HepG2 (cell line): ENCODE data around the gene RBM6. TPM values are rescaled to one million over a fixed set of nuclear protein-coding genes. Genes with fewer than 3 reads are reported as not detected.

ENCODE experiments used
- AHR ChIP-seq: IDR thresholded peaks from 2 replicates; pipeline ENCODE4 v1.6.1; 2018; ENCODE audit warnings: missing genetic modification reagents, missing compliant biosample characterization
- ATM ChIP-seq: fragments of 450-650 bp; IDR thresholded peaks from 2 replicates; pipeline ENCODE4 v1.7.1; 2017; ENCODE audit warnings: mild to moderate bottlenecking, borderline replicate concordance
- FOXM1 ChIP-seq: sonication (generic); formaldehyde crosslinking; IDR thresholded peaks from 2 replicates; pipeline ENCODE4 v1.5.0; 2020; ENCODE audit warnings: missing genetic modification reagents
- GABPA ChIP-seq, 2 experiments: IDR thresholded peaks; 2 replicates each; pipeline ENCODE4 v1.6.1; 2011 to 2016; ENCODE audit warnings: low read depth in 2 of 2, low read length in 1 of 2, missing biosample characterization in 1 of 2, missing genetic modification characterization in 1 of 2
- HDAC1 ChIP-seq: sonication (generic); formaldehyde crosslinking; IDR thresholded peaks from 2 replicates; pipeline ENCODE4 v1.5.1; 2020; ENCODE audit warnings: mild to moderate bottlenecking, missing genetic modification reagents
- KDM3A ChIP-seq: IDR thresholded peaks from 2 replicates; pipeline ENCODE4 v1.6.1; 2018; ENCODE audit warnings: low read depth, missing compliant biosample characterization
- NFE2 ChIP-seq: sonication (generic); formaldehyde crosslinking; IDR thresholded peaks from 2 replicates; pipeline ENCODE4 v1.4.0; 2020; ENCODE audit warnings: missing genetic modification reagents
- NFRKB ChIP-seq: fragments of 450-650 bp; IDR thresholded peaks from 2 replicates; pipeline ENCODE4 v1.6.1; 2017
- NONO ChIP-seq, 2 experiments: fragments of 450-650 bp in 1 of 2; sonication (generic) in 1 of 2; formaldehyde crosslinking in 1 of 2; IDR thresholded peaks in 1 of 2; conservative IDR thresholded peaks in 1 of 2; 2 replicates each; pipeline versions ENCODE4 v1.6.1 to v1.8.0; 2017 to 2022; ENCODE audit warnings: mild to moderate bottlenecking in 1 of 2, missing genetic modification reagents in 1 of 2, moderate library complexity in 1 of 2
- PAF1 ChIP-seq: IDR thresholded peaks from 2 replicates; pipeline ENCODE4 v1.6.1; 2016; ENCODE audit warnings: missing genetic modification reagents, missing compliant biosample characterization
- RAD51 ChIP-seq: fragments of 450-650 bp; IDR thresholded peaks from 2 replicates; pipeline ENCODE4 v1.6.1; 2016; ENCODE audit warnings: borderline replicate concordance
- SMAD9 ChIP-seq: sonication (generic); formaldehyde crosslinking; IDR thresholded peaks from 2 replicates; pipeline ENCODE4 v1.5.1; 2020; ENCODE audit warnings: mild to moderate bottlenecking, missing genetic modification reagents
- SNAPC2 ChIP-seq: sonication (generic); formaldehyde crosslinking; IDR thresholded peaks from 2 replicates; pipeline ENCODE4 v1.8.1; 2022; ENCODE audit warnings: mild to moderate bottlenecking, missing genetic modification reagents
- SUZ12 ChIP-seq: fragments of 150-350 bp; IDR thresholded peaks from 2 replicates; pipeline ENCODE4 v1.6.1; 2014; ENCODE audit warnings: low read depth, low read length
- ZFAT ChIP-seq: sonication (generic); formaldehyde crosslinking; conservative IDR thresholded peaks from 2 replicates; pipeline ENCODE4 v1.8.1; 2023; ENCODE audit warnings: missing genetic modification reagents, inconsistent platforms
- ZFP41 ChIP-seq: sonication (generic); formaldehyde crosslinking; IDR thresholded peaks from 2 replicates; pipeline ENCODE4 v1.4.0; 2020; ENCODE audit warnings: mild to moderate bottlenecking, missing genetic modification reagents, borderline replicate concordance
- ZNF230 ChIP-seq: sonication (generic); formaldehyde crosslinking; IDR thresholded peaks from 2 replicates; pipeline ENCODE4 v1.4.0; 2020; ENCODE audit warnings: mild to moderate bottlenecking, missing genetic modification reagents
- ZNF34 ChIP-seq: sonication (generic); formaldehyde crosslinking; IDR thresholded peaks from 2 replicates; pipeline ENCODE4 v1.4.0; 2020; ENCODE audit warnings: mild to moderate bottlenecking, missing genetic modification reagents, borderline replicate concordance
- ZNF441 ChIP-seq: sonication (generic); formaldehyde crosslinking; IDR thresholded peaks from 2 replicates; pipeline ENCODE4 v1.7.0; 2021; ENCODE audit warnings: missing genetic modification reagents, borderline replicate concordance
- ZNF614 ChIP-seq: IDR thresholded peaks from 2 replicates; pipeline ENCODE4 v1.6.1; 2018; ENCODE audit warnings: missing biosample characterization, missing genetic modification reagents, inconsistent platforms, borderline replicate concordance
- ZSCAN20 ChIP-seq: sonication (generic); formaldehyde crosslinking; IDR thresholded peaks from 2 replicates; pipeline ENCODE4 v1.4.0; 2020; ENCODE audit warnings: missing genetic modification reagents, mild to moderate bottlenecking, borderline replicate concordance
- polyA plus RNA-seq, 8 experiments: library from polyadenylated mRNA; depleted of rRNA in 3 of 8; stranded (reverse) in 7 of 8; unstranded in 1 of 8; fragments of >200 nt; fragmentation: Illumina TruSeq in 4 of 8; extraction: Trizol in 4 of 8; gene quantifications; 2 replicates each; pipeline versions ENCODE4 v1.2.1 to v1.2.3, GENCODE V29; 2011 to 2016; ENCODE audit warnings: low read depth in 4 of 8, missing spikeins in 1 of 8, mixed read lengths in 1 of 8; ENCODE audit not compliant: insufficient read depth in 1 of 8
- total RNA-seq, 5 experiments: library from RNA; depleted of rRNA; stranded (reverse); fragments of >200 nt; fragmentation: Illumina TruSeq; extraction: Trizol; gene quantifications; 2 replicates each; pipeline ENCODE4 v1.2.3, GENCODE V29; 2016; ENCODE audit warnings: low read depth in 1 of 5
- TF ChIP-seq, protein P1 (sequence below): sonication (generic); formaldehyde crosslinking; conservative IDR thresholded peaks from 2 replicates; pipeline ENCODE4 v1.4.0; 2020; ENCODE audit warnings: missing genetic modification reagents
- TF ChIP-seq, protein P2 (sequence below): IDR thresholded peaks from 2 replicates; pipeline ENCODE4 v1.6.1; 2016
- TF ChIP-seq, protein P3 (sequence below): IDR thresholded peaks from 2 replicates; pipeline ENCODE4 v1.6.1; 2018; ENCODE audit warnings: missing genetic modification reagents, mild to moderate bottlenecking, missing compliant biosample characterization
- TF ChIP-seq, protein P4 (sequence below): IDR thresholded peaks from 2 replicates; pipeline ENCODE4 v1.6.1; 2012; ENCODE audit warnings: inconsistent platforms
- TF ChIP-seq, protein P5 (sequence below): sonication (generic); formaldehyde crosslinking; IDR thresholded peaks from 2 replicates; pipeline ENCODE4 v1.8.1; 2023; ENCODE audit warnings: mild to moderate bottlenecking, missing genetic modification reagents

RBM6 gene
- total and polyA plus RNA-seq, 2 of the 13 experiments (the other 11 are each of a cell fraction or from before 2014, with no cell fraction given): 72.7 to 86.1 TPM

DNA sequence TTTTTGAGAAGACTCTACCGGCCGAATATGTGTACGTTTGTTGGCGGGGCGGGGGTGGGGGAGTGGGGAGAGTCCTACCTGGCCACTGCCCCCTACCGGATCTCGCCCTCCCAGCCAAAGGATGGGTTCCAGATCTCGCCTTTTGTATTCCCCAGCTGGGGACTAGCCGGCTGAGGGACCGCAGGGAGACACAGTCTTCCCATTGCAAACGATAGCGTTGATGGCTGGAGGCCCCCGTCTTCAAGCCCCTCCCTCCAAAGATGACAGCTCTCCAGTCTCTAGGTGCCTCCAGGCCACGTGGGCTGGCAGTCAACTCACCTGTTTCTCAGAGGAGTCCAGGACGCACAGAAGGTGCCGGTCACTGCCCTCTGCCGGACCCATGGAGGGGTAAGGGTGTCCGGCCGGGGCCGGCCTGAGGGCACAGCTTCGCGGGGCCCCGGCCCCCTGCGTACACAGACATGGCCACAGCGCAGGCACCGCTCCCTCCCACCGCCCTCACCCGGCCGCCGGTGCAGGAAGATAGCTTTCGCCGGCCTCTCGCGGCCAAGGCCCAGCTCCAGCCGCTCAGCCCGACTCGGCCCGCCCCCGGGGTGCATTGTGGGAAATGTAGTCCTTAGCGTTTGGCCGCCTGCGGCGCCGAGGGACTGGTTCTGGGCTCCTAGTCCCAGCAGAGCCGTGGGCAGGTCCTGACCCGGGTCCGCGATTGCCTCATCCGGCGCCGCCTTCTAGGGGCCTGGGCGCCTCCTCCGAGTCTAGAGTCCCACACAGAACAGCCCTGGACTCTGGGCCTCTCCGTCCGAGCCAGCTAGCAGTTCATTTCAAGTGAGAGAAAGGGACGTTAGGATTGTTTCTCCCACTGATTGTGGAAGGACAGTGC, 10.4 kb upstream of the RBM6 start, which contains the start of gene MON1A (continued):
- TF ChIP-seq, protein P1, sequence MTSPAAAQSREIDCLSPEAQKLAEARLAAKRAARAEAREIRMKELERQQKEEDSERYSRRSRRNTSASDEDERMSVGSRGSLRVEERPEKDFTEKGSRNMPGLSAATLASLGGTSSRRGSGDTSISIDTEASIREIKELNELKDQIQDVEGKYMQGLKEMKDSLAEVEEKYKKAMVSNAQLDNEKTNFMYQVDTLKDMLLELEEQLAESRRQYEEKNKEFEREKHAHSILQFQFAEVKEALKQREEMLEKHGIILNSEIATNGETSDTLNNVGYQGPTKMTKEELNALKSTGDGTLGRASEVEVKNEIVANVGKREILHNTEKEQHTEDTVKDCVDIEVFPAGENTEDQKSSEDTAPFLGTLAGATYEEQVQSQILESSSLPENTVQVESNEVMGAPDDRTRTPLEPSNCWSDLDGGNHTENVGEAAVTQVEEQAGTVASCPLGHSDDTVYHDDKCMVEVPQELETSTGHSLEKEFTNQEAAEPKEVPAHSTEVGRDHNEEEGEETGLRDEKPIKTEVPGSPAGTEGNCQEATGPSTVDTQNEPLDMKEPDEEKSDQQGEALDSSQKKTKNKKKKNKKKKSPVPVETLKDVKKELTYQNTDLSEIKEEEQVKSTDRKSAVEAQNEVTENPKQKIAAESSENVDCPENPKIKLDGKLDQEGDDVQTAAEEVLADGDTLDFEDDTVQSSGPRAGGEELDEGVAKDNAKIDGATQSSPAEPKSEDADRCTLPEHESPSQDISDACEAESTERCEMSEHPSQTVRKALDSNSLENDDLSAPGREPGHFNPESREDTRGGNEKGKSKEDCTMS (CRISPR knock-in tag): no peak
- TF ChIP-seq ZNF230 (CRISPR knock-in tag): 0 out of 2 replicates have a peak, but pooled peaks have one; percentile 33
- TF ChIP-seq GABPA (IDR thresholded peaks at IDR 0.05; ENCODE audit: low read depth, low read length): peak; percentile 33; the same call in 1 of the 2 replicates
- TF ChIP-seq GABPA (CRISPR knock-in tag; IDR thresholded peaks at IDR 0.05; ENCODE audit: low read depth): peak; percentile 77
- TF ChIP-seq, protein P2, sequence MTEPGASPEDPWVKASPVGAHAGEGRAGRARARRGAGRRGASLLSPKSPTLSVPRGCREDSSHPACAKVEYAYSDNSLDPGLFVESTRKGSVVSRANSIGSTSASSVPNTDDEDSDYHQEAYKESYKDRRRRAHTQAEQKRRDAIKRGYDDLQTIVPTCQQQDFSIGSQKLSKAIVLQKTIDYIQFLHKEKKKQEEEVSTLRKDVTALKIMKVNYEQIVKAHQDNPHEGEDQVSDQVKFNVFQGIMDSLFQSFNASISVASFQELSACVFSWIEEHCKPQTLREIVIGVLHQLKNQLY: no peak
- no peak for TF ChIP-seq PAF1 (CRISPR knock-in tag)
- TF ChIP-seq ZSCAN20 (CRISPR knock-in tag): peak; percentile 68; the same call in 1 of the 2 replicates
- no peak for TF ChIP-seq ATM
- TF ChIP-seq NONO (IDR thresholded peaks at IDR 0.05): no peak
- TF ChIP-seq NONO (CRISPR knock-in tag; conservative IDR thresholded peaks at IDR 0.05): 0 out of 2 replicates have a peak, but pooled peaks have one; percentile 19
- no peak for TF ChIP-seq SMAD9 (CRISPR knock-in tag)
- no peak; the same call in 1 of the 2 replicates for TF ChIP-seq ZNF441 (CRISPR knock-in tag)
- no peak for TF ChIP-seq ZNF34
- TF ChIP-seq HDAC1 (CRISPR knock-in tag): peak; percentile 91
- peak; percentile 87 for TF ChIP-seq ZNF614 (CRISPR knock-in tag)
- TF ChIP-seq NFE2 (CRISPR knock-in tag): no peak
- TF ChIP-seq ZFAT (CRISPR knock-in tag): no peak
- TF ChIP-seq SNAPC2 (CRISPR knock-in tag): no peak
- no peak for TF ChIP-seq RAD51
- TF ChIP-seq, protein P3, sequence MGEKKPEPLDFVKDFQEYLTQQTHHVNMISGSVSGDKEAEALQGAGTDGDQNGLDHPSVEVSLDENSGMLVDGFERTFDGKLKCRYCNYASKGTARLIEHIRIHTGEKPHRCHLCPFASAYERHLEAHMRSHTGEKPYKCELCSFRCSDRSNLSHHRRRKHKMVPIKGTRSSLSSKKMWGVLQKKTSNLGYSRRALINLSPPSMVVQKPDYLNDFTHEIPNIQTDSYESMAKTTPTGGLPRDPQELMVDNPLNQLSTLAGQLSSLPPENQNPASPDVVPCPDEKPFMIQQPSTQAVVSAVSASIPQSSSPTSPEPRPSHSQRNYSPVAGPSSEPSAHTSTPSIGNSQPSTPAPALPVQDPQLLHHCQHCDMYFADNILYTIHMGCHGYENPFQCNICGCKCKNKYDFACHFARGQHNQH: peak; percentile 77
- TF ChIP-seq, protein P4, sequence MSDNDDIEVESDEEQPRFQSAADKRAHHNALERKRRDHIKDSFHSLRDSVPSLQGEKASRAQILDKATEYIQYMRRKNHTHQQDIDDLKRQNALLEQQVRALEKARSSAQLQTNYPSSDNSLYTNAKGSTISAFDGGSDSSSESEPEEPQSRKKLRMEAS: peak; percentile 92
- TF ChIP-seq SUZ12: peak; percentile 70
- no peak for TF ChIP-seq NFRKB
- TF ChIP-seq, protein P5, sequence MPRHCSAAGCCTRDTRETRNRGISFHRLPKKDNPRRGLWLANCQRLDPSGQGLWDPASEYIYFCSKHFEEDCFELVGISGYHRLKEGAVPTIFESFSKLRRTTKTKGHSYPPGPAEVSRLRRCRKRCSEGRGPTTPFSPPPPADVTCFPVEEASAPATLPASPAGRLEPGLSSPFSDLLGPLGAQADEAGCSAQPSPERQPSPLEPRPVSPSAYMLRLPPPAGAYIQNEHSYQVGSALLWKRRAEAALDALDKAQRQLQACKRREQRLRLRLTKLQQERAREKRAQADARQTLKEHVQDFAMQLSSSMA (CRISPR knock-in tag): 0 out of 2 replicates have a peak, but pooled peaks have one; percentile 53
- TF ChIP-seq FOXM1: no peak
- no peak for TF ChIP-seq AHR (CRISPR knock-in tag)
- no peak for TF ChIP-seq ZFP41 (CRISPR knock-in tag)
- TF ChIP-seq KDM3A (CRISPR knock-in tag): peak; percentile 53; the same call in 1 of the 2 replicates
